ENCODE measurements around the gene IL37. TPM values are rescaled to one million over a fixed set of nuclear protein-coding genes. Genes with fewer than 3 reads are reported as not detected.
"Not testable (repeated sequence)": the region's sequence is repeated elsewhere in the genome, so short reads cannot be mapped to it uniquely, and the experiment has no call there.

IL37 gene
- total and polyA plus RNA-seq, 8 donors = 0.21 to 1.1 (median 0.31) TPM; not detected in 4

- no peak overlapping the region for H3K4me3 ChIP-seq
- intact Hi-C loops (cut with DNase I) = no loop called here
- no peak overlapping the region for H3K27ac ChIP-seq
- no peaks in the 10 kb centered on the region for H3K9me3 ChIP-seq
- H3K36me3 ChIP-seq = no peaks in the 10 kb centered on the region
- no peaks in the 10 kb centered on the region for H3K27me3 ChIP-seq
- DNase-seq = no peak
- ATAC-seq = no peak
- no peak for TF ChIP-seq CTCF (IDR thresholded peaks at IDR 0.05)
- H3K4me1 ChIP-seq = no peaks in the 10 kb centered on the region
Measured at GRCh38 chr2:112927745-112928144, 16.8 kb downstream of the IL37 start.

- Histone ChIP-seq H3K9me3 (no peaks in the 10 kb centered on the region), H3K4me3 (no peak overlapping the region), H3K36me3 (no peaks in the 10 kb centered on the region), H3K27ac (no peak overlapping the region), H3K4me1 (no peaks in the 10 kb centered on the region), H3K27me3 (no peaks in the 10 kb centered on the region)
- TF ChIP-seq CTCF (IDR thresholded peaks at IDR 0.05) = no peak
- intact Hi-C loops (cut with DNase I) = no loop called here
- ATAC-seq (no peak), DNase-seq (no peak)
Measured at GRCh38 chr2:112933261-112933660, 22.3 kb downstream of the IL37 start.

GRCh38 chr2:112934117-112934516 is 23.2 kb downstream of the IL37 start:
- H3K4me3 ChIP-seq; H3K27ac ChIP-seq; H3K27me3 ChIP-seq; H3K36me3 ChIP-seq; ATAC-seq; intact Hi-C loops (cut with DNase I); H3K9me3 ChIP-seq; H3K4me1 ChIP-seq; DNase-seq: not testable (repeated sequence)

GRCh38 chr2:112936927-112937232 is 25.9 kb downstream of the IL37 start:
- TF ChIP-seq CTCF (IDR thresholded peaks at IDR 0.05) = no peak
- no peak for DNase-seq
- H3K9me3 ChIP-seq = no peaks in the 10 kb centered on the region
- ATAC-seq = no peak
- H3K36me3 ChIP-seq = no peaks in the 10 kb centered on the region
- H3K4me3 ChIP-seq = no peak overlapping the region
- intact Hi-C loops (cut with DNase I) = no loop called here
- peak overlapping the region in 1 of 2 donors; percentile 25 for H3K27ac ChIP-seq
- H3K4me1 ChIP-seq = no peaks in the 10 kb centered on the region
- no peaks in the 10 kb centered on the region for H3K27me3 ChIP-seq

- H3K27ac ChIP-seq = no peak overlapping the region
- no peaks in the 10 kb centered on the region for H3K4me1 ChIP-seq
- no peaks in the 10 kb centered on the region for H3K36me3 ChIP-seq
- ATAC-seq = no peak
- no peaks in the 10 kb centered on the region for H3K27me3 ChIP-seq
- no peak overlapping the region for H3K4me3 ChIP-seq
- no peaks in the 10 kb centered on the region for H3K9me3 ChIP-seq
- intact Hi-C loops (cut with DNase I) = no loop called here
- no peak for DNase-seq
- TF ChIP-seq CTCF (IDR thresholded peaks at IDR 0.05) = no peak
Measured at GRCh38 chr2:112938904-112939303, 27.9 kb downstream of the IL37 start.

- H3K4me3 ChIP-seq = no peak overlapping the region
- no peak for TF ChIP-seq CTCF (IDR thresholded peaks at IDR 0.05)
- ATAC-seq (no peak), DNase-seq (no peak)
- no peaks in the 10 kb centered on the region for H3K4me1 ChIP-seq
- no peak overlapping the region for H3K27ac ChIP-seq
- H3K27me3 ChIP-seq = no peaks in the 10 kb centered on the region
- intact Hi-C loops (cut with DNase I) = no loop called here
- H3K9me3 ChIP-seq = no peaks in the 10 kb centered on the region
- H3K36me3 ChIP-seq = no peaks in the 10 kb centered on the region
Measured at GRCh38 chr2:112939425-112939824, 28.5 kb downstream of the IL37 start.

All from left lung (tissue), 10 donors.